Stromal cell of bone marrow (primary cell): ENCODE data around the gene NPR1.
"Not testable (repeated sequence)": the region's sequence is repeated elsewhere in the genome, so short reads cannot be mapped to it uniquely, and the experiment has no call there.

Experiments used
- DNase-seq: peaks from one replicate; pipeline ENCODE4 v3.0.0-alpha.2; 2012; ENCODE audit warnings: low read depth

Gene NPR1

DNA sequence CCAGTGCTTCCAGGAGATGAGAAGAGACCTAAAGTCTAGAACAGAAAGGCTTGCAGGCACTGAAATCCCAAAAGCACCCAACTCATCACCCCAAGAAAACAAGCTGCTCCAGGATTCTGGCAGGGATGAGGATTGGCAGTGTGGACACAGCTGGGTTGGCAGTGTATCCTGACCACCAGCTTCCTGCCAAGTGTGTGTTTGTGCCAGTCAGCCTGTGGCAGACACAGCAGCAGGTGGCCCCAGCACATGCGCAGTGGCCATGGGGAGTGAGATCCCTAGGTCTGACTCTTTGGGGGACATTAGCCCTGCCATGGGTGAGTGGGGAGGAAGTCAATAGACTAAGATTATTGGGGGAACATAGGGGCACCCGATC is 28.6 kb upstream of the NPR1 start:
- no peak for DNase-seq

DNA sequence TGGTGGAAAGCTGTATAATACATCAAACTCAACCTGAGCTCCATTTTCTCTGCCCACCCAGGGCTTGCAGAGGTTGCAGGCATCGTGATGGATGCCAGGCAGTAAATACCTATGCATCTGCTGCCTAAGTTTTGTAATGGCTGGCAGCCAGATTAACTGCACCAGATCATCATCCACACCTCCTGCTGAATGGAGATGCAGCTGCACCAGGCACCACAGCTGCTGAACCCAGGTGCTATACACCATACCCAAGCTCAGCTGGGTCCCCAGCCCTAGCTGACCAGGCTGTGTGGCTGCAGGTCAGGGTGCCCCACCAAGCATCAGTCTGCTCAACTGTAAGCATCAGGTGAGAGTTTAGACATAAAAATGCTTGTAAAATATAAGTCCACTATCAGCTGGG is 26.7 kb upstream of the NPR1 start:
- no peak for DNase-seq

DNA sequence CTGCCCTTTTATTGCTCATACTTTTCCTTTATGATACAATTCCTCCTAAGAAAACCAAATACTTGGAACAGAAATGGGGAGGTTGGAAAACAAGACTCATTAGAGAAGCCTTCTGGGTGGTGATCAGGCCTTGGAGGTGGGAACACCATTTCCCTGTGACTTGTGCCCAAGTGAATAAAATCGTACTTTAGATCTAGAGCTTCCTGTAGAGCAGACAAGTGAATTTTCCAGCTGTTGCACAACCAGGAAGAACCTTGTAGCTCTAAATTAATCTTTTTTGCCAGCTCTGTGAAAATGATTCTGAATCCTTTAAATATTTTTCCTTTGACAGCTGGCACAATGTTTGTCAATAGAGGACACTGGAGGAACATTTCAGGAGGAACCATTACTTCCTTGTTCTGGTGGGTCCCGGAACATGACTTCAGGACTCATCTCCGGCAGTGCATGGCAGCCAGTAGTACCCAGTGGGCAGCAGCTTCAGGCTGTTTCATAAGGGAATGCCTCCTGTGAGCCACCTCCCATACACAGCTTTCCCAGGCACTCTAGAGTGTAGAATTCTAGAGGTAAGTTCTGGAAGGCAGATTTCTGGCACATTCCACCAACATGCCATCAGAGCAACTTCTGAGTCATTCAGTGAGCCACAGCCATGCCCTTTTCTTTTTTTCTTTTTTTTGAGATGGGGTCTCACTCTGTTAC is 25.5 kb upstream of the NPR1 start:
- no peak for DNase-seq

DNA sequence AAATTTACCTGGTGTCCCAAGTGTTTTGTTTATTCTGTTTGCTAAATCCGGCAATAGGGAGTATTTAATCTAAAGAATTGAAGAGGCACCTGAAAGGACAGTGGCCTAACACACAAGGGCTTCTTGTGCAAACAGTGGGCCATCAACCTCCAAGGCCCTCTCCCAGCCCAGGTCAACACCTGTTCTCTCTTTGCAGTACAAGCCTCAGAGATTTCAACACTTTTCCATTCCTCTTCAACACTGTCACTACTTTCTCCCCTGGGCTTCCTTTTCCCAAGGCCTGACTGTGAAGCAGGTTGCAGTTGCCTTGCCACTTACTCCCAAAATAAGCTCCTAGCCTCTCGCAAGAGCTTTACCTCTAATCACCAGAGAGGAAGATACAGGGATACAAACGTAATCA is 23.2 kb upstream of the NPR1 start:
- no peak for DNase-seq

DNA sequence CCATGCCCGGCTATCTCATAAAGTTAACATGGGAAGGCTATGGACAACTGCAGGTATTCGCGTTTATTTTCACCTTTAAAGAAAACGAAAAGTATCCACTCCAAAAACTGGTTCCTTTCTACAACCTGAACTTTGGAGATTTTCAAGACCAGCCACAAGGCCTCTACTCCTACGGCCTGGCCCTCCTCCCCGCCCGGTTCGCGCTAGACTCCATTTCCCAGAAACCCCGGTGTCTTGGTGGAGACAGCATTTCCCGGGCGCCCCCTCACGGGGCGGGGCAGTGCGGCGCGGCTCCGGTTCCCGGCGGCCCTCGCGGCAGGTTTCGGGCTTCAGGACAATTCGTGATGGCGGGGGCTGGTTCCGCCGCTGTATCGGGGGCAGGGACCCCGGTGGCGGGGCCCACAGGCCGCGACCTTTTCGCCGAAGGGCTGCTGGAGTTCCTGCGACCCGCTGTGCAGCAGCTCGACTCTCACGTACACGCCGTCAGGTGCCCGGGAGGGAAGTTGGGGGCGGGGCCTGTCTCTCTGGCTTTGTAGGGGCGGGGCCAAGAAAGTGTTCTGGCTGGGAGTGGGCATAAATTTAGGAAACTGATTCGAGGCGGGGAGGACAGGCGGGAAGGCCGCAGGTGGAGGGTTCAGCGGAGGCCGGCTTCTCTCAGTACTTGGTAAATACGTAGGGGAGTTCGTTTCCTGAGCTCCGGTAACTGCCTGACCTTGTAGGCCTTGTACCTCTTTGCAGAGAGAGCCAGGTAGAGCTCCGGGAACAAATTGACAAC is 19.9 kb upstream of the NPR1 start, which contains the start of gene SNAPIN:
Gene SNAPIN (plus strand): TSS at position 304 of the 775 bp plus-strand sequence. CDS start 41 bp downstream, at position 345.
- peak; percentile 88 for DNase-seq

DNA sequence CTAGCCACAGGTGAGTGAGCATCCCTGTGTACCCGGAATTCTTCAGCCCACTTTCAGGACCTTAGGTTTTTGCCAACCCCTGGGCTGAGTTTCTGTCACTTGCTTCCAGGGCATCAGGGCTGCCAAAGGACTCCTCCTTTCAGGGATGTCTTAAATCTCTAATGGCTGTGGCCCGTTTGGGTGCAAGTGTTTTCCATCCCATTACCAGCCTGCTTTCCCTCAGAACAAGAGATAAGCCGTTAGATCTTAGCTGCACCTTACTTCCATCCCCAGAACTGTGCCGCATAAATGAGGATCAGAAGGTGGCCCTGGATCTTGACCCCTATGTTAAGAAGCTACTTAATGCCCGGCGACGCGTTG is 19.3 kb upstream of the NPR1 start:
- no peak for DNase-seq

DNA sequence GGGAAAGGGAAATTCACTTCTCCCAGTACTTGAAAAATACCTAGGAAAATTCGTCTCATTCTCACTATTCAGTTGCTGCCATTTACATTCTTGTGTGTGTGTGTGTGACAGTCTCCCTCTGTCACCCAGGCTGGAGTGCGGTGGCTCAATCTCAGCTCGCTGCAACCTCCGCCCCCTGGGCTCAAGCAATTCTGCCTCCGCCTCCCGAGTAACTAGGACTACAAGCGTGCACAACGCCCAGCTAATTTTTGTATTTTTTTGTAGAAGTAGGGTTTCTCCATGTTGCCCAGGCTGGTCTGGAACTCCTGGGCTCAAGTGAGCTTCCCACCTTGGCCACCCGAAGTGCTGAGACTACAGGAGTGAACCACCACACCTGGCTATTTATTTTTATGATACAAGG is 18.8 kb upstream of the NPR1 start:
- no peak for DNase-seq

DNA sequence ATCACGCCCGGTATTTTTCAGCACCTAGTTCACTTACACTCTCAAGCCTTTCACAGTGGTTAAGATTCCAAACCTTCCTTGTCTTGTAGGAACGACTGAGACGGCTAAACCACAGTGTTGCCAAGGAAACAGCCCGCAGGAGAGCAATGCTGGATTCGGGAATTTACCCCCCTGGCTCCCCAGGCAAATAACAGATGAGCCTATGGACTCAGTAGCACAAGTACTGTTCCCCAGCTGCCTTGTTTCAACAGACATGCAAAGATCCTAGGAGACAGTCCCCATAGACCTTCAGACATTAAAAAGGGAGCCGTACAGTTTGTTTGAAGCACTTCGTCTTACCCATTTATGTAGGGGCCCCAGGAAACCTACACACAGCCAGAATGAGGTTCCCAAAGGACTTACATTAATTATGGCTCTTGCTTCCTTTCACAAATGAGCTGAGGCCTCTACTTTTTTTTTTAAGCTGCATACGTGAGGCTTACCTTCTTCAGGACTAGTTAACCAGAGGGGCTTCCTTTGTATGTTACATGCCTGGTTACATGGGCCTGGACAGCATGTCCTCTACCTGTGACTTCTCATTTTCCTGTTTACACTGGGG is 17.3 kb upstream of the NPR1 start:
- no peak for DNase-seq

DNA sequence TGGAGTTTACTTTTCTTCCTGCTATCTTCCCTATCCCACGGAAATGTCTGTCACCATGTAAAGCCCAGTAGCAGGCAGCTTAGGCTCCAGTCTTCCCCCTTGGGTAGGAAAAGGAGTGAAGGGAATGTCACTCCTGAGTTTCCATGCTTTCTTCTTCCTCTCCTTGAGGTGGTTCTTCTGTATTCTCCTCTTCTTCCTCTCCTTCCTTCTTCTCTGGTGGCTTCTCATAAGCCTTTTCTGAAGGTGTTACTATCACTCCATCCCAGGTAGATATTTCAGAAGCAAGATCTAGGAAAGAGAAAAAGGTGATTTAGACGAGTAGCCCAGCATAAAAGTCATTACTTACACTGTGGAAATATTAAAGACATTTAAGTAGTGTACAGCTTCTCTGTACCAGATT is 16.2 kb upstream of the NPR1 start:
- no peak for DNase-seq

DNA sequence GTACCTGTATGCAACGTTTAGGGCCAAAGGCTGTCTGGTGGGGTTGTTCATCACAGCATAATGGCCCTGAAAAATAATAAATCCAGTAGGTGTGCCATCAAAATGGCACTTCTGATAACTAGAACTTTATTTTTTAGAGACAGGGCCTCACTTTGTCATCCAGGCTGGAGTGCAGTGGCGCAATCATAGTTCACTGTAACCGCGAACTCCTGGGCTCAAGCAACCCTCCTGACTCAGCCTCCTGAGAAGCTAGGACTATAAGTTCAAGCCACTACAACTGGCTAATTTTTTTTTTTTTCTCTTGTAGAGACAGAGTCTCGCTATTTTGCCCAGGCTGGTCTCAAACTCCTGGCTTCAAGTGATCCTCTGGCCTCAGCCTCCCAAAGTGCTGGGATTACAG is 15.3 kb upstream of the NPR1 start:
- no peak for DNase-seq

DNA sequence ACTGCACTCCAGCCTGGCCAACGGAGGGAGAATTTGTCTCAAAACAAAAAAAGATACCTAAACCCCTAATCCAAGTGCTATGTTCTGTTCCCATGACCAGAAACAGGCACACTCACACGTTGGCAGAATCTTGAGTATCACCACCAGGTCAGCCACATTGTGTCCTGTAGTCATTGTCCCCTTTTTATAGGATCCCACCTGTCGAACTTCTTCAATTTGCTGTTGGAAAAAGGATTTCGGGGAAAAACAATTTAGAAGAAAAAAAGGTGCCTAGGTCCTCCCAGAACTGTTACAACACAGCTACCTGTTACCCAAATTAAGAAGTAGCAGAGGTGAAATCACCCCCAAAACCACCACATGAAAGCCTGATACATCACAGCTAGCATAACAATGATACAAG is 11.0 kb upstream of the NPR1 start:
- no peak for DNase-seq

DNA sequence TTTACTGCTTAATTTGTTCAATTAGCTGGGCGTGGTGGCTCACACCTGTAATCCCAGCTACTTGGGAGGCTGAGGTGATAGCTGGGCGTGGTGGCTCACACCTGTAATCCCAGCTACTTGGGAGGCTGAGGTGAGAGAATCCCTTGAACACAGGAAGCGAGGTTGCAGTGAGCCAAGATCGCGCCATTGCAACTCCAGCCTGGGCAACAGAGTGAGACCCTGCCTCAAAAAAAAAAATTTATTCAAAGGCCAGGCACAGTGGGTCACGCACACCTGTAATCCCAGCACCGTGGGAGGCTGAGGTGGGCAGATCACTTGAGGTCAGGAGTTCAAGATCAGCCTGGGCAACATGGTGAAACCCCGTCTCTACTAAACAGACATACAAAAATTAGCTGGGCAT is 9.8 kb upstream of the NPR1 start:
- DNase-seq = not testable (repeated sequence)

DNA sequence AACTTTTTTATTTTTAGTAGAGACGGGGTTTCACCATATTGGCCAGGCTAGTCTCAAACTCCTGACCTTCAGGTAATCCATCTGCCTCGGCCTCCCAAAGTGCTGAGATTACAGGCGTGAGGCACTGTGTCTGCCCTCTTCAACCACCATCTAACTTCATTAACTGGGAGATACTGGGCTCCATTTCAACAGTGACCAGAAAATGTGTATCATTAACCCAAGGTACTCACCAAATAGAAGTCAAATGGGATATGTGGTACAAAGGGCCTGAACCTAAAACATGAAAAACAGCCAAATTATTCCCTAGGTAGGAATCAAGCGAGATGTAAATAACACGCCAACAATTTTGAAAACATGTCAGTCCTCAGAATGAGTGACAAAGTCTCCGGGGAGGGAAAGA is 8.9 kb upstream of the NPR1 start:
- no peak for DNase-seq

DNA sequence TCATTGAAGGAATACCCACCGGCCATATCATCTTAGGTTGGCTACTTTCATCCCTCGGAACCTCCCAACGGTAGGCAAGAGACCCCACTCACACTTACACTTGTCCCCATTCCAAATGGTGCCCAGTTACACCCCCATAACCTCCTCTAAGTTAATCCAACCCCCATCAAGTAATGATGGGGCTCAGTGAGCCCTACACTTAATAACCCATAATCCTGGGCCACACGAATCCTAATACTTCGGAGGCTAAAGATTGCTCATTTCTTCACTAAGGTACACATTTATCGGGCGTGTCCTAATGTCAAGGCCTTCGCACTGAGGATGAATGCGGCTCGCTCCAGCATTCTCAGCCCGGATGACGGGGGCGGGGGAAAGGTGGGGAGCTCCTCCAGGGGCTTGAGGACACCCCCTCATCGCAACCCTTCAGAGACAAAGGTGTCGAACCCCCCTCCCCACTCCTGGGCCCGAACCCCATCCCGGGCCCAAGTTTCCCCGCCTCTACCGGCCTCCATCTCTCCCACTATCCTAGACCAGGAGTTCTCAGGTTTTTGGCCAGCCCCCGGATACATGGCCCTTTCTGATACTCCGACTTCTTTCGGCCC is 8.1 kb upstream of the NPR1 start:
- DNase-seq = no peak

DNA sequence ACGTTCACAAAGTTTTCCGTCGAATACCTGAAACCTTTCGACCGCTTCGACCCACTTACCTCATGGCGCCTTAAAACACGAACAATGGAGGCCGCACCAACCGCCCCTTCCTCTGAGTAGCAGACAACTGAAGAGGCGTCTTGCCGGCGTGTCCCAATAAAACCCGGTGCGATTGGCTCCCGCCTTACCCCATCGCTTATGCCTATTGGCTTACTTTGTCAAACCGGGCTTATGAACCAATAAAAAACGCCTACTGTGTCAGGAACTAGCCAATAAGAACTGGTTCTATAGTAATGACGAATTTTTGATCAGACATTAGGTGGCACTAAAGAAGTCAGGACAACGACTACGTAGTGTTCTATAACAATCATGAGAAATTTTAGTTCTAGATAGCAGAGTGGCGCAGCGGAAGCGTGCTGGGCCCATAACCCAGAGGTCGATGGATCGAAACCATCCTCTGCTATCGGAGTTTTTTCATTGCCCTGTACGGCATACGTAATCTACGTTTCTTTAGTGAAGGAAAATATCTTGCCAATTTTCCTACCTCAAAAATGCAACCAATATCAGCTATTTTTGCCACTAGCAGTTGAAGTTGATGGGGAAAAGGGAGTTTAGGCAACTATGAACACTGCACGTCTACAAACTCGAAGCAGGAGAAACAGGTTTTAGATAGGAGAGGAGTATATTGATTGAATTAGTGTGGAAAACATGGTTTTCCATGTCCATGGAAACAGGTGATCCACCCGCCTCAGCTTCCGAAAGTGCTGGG is 7.4 kb upstream of the NPR1 start, which contains the start of gene ILF2:
Gene ILF2 (minus strand): TSS at position 135 of the 769 bp plus-strand sequence. CDS start 71 bp downstream, at position 64.
- peak; percentile 99 for DNase-seq

DNA sequence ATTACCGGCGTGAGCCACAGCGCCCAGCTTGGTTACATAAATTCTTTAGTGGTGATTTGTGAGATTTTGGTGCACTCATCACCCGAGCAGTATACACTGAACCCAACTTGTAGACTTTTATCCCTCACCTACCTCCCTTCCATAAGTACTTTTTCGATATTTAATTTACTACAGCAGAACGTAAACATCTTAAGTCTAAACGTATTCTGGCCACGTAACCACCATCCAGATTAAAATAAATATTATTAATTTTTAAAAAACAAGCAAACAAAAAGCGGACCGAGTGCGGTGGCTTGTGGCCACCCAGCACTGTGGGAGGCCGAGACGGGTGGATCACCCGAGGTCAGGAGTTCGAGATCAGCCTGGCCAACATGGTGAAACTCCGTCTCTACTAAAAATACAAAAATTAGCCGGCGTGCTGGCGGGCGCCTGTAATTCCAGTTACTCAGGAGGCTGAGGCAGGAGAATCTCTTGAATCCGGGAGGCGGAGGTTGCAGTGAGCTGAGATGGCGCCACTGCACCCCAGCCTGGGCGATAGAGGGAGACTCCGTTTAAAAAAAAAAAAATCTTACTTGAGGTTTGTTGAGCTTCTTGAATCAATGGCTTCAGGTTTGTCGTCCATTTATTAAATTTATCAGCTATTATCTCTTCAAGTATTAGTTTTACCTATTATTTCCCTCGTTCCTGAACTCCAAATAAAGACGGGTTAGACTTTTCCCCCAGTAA is 6.7 kb upstream of the NPR1 start:
- not testable (repeated sequence) for DNase-seq

DNA sequence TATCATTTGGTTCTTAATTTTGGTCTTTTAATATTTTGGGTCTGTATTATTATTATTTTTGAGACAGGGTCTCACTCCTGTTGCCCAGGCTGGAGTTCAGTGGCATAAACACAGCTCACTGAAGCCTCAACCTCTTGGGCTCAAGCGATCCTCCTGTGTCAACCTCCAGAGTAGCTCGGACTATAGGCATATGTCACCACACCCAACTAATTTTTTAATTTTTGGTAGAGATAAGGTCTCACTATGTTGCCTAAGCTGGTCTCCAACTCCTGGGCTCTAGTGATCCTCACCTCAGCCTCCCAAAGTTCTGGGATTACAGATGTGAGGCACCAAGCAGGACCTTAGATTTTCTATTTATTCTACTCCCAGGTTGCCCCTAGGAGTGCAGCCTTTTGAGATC is 5.0 kb upstream of the NPR1 start:
- no peak for DNase-seq

DNA sequence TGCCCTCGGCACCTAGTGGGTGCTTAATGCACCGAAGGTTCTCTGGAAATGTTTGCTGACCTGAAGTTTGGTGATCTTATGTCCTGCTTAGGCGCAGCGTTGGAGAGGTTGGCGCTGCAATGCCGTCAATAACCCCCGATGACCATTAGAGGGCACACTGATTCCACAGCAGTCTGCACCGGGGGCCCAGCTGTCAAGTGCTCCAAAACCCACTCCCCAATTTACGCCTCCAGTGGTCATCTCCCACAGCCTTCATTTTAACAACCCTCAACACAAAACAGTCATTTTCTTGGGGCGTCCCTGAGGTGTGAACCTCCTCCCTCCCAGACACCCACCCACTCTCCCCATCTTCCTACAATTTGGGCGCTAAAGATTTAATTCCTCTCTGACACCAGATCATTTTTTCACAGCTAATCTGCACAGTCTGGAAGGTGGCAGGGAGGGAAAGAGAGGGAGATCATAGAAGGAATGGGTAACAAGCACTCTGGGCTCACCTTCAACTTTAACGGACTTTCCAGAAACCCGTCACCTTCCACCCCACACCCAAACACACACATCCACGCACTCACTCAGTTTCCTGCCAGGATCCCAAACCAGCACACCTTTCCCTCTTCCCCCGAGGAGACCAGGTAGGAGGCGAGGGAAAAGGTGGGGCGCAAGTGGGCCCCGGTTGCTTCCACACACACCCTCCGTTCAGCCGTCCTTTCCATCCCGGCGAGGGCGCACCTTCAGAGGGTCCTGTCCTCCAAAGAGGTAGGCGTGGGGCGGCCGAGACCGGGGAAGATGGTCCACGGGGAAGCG is 570 bp upstream of the NPR1 start:
- no peak for DNase-seq

DNA sequence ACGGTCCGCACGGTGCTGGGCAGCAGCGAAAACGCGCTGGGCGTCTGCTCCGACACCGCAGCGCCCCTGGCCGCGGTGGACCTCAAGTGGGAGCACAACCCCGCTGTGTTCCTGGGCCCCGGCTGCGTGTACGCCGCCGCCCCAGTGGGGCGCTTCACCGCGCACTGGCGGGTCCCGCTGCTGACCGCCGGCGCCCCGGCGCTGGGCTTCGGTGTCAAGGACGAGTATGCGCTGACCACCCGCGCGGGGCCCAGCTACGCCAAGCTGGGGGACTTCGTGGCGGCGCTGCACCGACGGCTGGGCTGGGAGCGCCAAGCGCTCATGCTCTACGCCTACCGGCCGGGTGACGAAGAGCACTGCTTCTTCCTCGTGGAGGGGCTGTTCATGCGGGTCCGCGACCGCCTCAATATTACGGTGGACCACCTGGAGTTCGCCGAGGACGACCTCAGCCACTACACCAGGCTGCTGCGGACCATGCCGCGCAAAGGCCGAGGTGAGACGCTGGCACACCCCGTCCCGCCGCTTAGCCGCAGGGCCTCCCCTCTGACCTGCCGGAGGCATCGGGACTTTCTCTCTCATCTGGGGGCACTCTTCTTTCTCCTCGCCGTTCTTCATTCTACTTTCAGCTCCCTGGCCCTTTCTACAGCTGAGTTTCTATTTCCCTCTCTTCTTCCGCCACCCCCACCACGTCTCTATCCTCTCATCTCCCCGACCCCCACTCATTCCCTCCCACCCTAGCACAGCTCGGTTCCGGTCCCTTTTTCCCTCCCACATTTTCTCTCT is 1.0 kb downstream of the NPR1 start:
- no peak for DNase-seq

DNA sequence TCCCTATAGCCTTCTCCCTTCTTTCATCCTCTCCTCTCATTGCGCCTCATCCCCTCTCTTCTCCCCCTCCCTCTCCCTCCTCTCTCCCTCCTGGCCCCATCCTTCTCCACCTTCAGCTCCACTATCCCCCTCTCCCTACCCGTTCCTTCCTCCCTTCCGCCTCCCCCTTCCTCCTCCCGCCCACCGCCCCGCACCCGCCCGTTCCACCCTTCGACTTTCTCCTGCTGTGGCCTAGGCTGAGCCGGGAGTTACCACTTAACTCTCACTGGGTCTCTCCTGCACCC is 1.6 kb downstream of the NPR1 start:
- DNase-seq = no peak
